Measurements from ENCODE around the gene OCIAD1. TPM values are rescaled to one million over a fixed set of nuclear protein-coding genes. Genes with fewer than 3 reads are reported as not detected.

Gene OCIAD1
- total RNA-seq, 8 experiments from 2014 or later: 148 to 229 (median 187) TPM

- Histone ChIP-seq H3K4me3 (no peak overlapping the region), H3K27ac (no peak overlapping the region), H3K4me1 (replicated peaks in 1 of 2) (peaks cover 0 to under 1% of the 10 kb centered on the region in 2 donors)
- in situ Hi-C loops (cut with MboI; ENCODE audit: low pct_unique_long_range_greater_than_20kb in 2 of 9, low sequenced_read_pairs in 9 of 9, unreplicated experiment in 9 of 9): no loop called here
- no peak for ATAC-seq (replicated peaks in 6 of 8)
- WGBS, 10 experiments: 55 to 100% (median 93%) methylated on average over 1 to 3 of the region's 3 CpGs; no CpG with 5 or more reads in 3 of the 10 experiments
Measured at GRCh38 chr4:48904541-48905142, 73.8 kb downstream of the OCIAD1 start.

GRCh38 chr4:48905363-48906015 lies 74.6 kb downstream of the OCIAD1 start:
- in situ Hi-C loops (cut with MboI; ENCODE audit: low pct_unique_long_range_greater_than_20kb in 2 of 9, low sequenced_read_pairs in 9 of 9, unreplicated experiment in 9 of 9): no loop called here
- H3K4me1 ChIP-seq (replicated peaks in 1 of 2): peaks cover 0 to 2% of the 10 kb centered on the region in 2 donors
- H3K27ac ChIP-seq: no peak overlapping the region
- ATAC-seq (replicated peaks in 6 of 8): no peak
- H3K4me3 ChIP-seq: peak overlapping the region in 2 of 5 donors; percentile 40
- WGBS, 10 experiments: 17 to 100% (median 90%) methylated on average over 1 to 9 of the region's 9 CpGs

GRCh38 chr4:48906206-48907173 lies 75.6 kb downstream of the OCIAD1 start, which contains the start of gene OCIAD2:
TSS of gene OCIAD2 (minus strand) at chr4:48906774. CDS start at chr4:48904549, 2,225 bp downstream.
- H3K4me3 ChIP-seq: peak within 1 kb of the TSS; percentile 30 to 40 (median 39)
- H3K4me1 ChIP-seq (replicated peaks in 1 of 2): peaks cover 0 to 2% of the 10 kb centered on the region in 2 donors
- WGBS, 10 experiments: 33 to 78% (median 70%) methylated on average over 2 to 6 of the region's 65 CpGs; no CpG with 5 or more reads in 7 of the 10 experiments
- in situ Hi-C loops (cut with MboI; ENCODE audit: low pct_unique_long_range_greater_than_20kb in 2 of 9, low sequenced_read_pairs in 9 of 9, unreplicated experiment in 9 of 9): no loop called here
- no peak within 1 kb of the TSS for H3K27ac ChIP-seq
- peak; percentile 2 to 67 (median 20) for ATAC-seq (replicated peaks in 6 of 8)

- in situ Hi-C loops (cut with MboI; ENCODE audit: low pct_unique_long_range_greater_than_20kb in 2 of 9, low sequenced_read_pairs in 9 of 9, unreplicated experiment in 9 of 9): no loop called here
- no peak overlapping the region for H3K4me3 ChIP-seq
- ATAC-seq (replicated peaks in 6 of 8): peak in 3 of 8 experiments; percentile 4 to 10 (median 8)
- 0 to 100% (median 72%) methylated on average over 2 to 6 of the region's 7 CpGs for WGBS, 10 experiments
- H3K4me1 ChIP-seq (replicated peaks in 1 of 2): peaks cover 0 to 2% of the 10 kb centered on the region in 2 donors
- no peak overlapping the region for H3K27ac ChIP-seq
Measured at GRCh38 chr4:48907706-48908477, 77.0 kb downstream of the OCIAD1 start.

- in situ Hi-C loops (cut with MboI; ENCODE audit: low pct_unique_long_range_greater_than_20kb in 2 of 9, low sequenced_read_pairs in 9 of 9, unreplicated experiment in 9 of 9): no loop called here
- Histone ChIP-seq H3K4me3 (no peak overlapping the region), H3K4me1 (replicated peaks in 1 of 2) (peaks cover 0 to 2% of the 10 kb centered on the region in 2 donors), H3K27ac (no peak overlapping the region)
- no peak for ATAC-seq (replicated peaks in 6 of 8)
Measured at GRCh38 chr4:48908687-48909086, 77.8 kb downstream of the OCIAD1 start.

- peak; percentile 81 to 98 (median 94) for ATAC-seq (replicated peaks in 6 of 8)
- in situ Hi-C loops (cut with MboI; ENCODE audit: low pct_unique_long_range_greater_than_20kb in 2 of 9, low sequenced_read_pairs in 9 of 9, unreplicated experiment in 9 of 9): no loop called here
- H3K4me1 ChIP-seq (replicated peaks in 1 of 2): peaks cover 0 to 2% of the 10 kb centered on the region in 2 donors
- 0 to 60% (median 3%) methylated on average over 1 to 3 of the region's 3 CpGs; no CpG with 5 or more reads in 4 of the 10 experiments for WGBS, 10 experiments
- H3K4me3 ChIP-seq: no peak overlapping the region
- H3K27ac ChIP-seq: no peak overlapping the region
Measured at GRCh38 chr4:48909697-48910096, 78.8 kb downstream of the OCIAD1 start.

GRCh38 chr4:48910511-48910910 lies 79.6 kb downstream of the OCIAD1 start:
- H3K4me3 ChIP-seq: no peak overlapping the region
- ATAC-seq (replicated peaks in 6 of 8): no peak
- H3K4me1 ChIP-seq (replicated peaks in 1 of 2): peaks cover 0 to 2% of the 10 kb centered on the region in 2 donors
- in situ Hi-C loops (cut with MboI; ENCODE audit: low pct_unique_long_range_greater_than_20kb in 2 of 9, low sequenced_read_pairs in 9 of 9, unreplicated experiment in 9 of 9): no loop called here
- H3K27ac ChIP-seq: no peak overlapping the region

Other genes starting within 250 kb of the OCIAD1 start
- gene FRYL, start 50.8 kb upstream of the OCIAD1 start, total RNA-seq: 10 to 100 TPM; 26.0 to 91.8 (median 37.9) TPM
- 10 to 100 TPM in 4 of 8 experiments, 1 to 10 TPM in 4; 3.8 to 43.0 (median 13.0) TPM for gene OCIAD2, start 75.7 kb downstream of the OCIAD1 start, total RNA-seq
- under 1 TPM in 1 of 8 experiments, not detected in 7; 0.62 TPM for gene CWH43, start 155.2 kb downstream of the OCIAD1 start, total RNA-seq